OCI-LY3 (cell line): ENCODE results near the gene NXPH4.
A peak's percentile ranks its signal among the peaks of the same experiment; 100 is the strongest.

ENCODE experiments used
- H2AFZ ChIP-seq: fragments of 200-600, 300-600 bp; shearing (Covaris generic); 2 replicates; pipeline ENCODE4 v1.6.0; 2014; ENCODE audit warnings: antibody characterized with exemption, low read depth, low read length
- H3K27ac ChIP-seq: fragments of 200-600, 300-600 bp; sonication (generic); 2 replicates; pipeline ENCODE4 v1.5.1; 2014; ENCODE audit warnings: mild to moderate bottlenecking, low read length, moderate library complexity, mixed read lengths
- H3K27me3 ChIP-seq: fragments of 200-600, 300-600 bp; sonication (generic); 2 replicates; pipeline ENCODE4 v1.6.1; 2014; ENCODE audit warnings: low read depth, low read length, mixed read lengths
- H3K36me3 ChIP-seq: fragments of 200-600, 300-600 bp; sonication (generic); replicated peaks from 2 replicates; pipeline ENCODE3; 2014; ENCODE audit warnings: low read depth, low read length, mixed read lengths
- H3K4me1 ChIP-seq: fragments of 300-600, 200-600 bp; sonication (generic); 2 replicates; pipeline ENCODE4 v1.6.1; 2014; ENCODE audit warnings: low read length, mixed read lengths
- H3K4me2 ChIP-seq: fragments of 200-600, 300-600 bp; sonication (generic); 2 replicates; pipeline ENCODE4 v1.6.1; 2014; ENCODE audit warnings: low read length, mixed read lengths
- H3K4me3 ChIP-seq: fragments of 300-600, 200-600 bp; sonication (generic); 2 replicates; pipeline ENCODE4 v1.5.1; 2014; ENCODE audit warnings: antibody characterized with exemption, mild to moderate bottlenecking, low read length, moderate library complexity
- H3K79me2 ChIP-seq: fragments of 300-600, 200-600 bp; shearing (Covaris generic); 2 replicates; pipeline ENCODE4 v1.6.1; 2014; ENCODE audit warnings: mild to moderate bottlenecking, low read length, mixed read lengths
- H3K9ac ChIP-seq: fragments of 300-600, 200-600 bp; shearing (Covaris generic); 2 replicates; pipeline ENCODE4 v1.6.0; 2014; ENCODE audit warnings: mild to moderate bottlenecking, low read length, moderate library complexity
- H3K9me3 ChIP-seq: fragments of 200-600, 300-600 bp; shearing (Covaris generic); 2 replicates; pipeline ENCODE4 v1.6.1; 2014; ENCODE audit warnings: low read length, mixed read lengths; ENCODE audit not compliant: insufficient read depth
- H4K20me1 ChIP-seq: fragments of 200-600, 300-600 bp; sonication (generic); 2 replicates; pipeline ENCODE4 v1.6.1; 2016; ENCODE audit warnings: low read length, mixed read lengths; ENCODE audit not compliant: insufficient read depth
- CTCF ChIP-seq: fragments of 200-600, 300-600 bp; sonication (generic); IDR thresholded peaks from 2 replicates; pipeline ENCODE4 v1.5.1; 2014; ENCODE audit warnings: antibody characterized with exemption, low read length, low read depth
- EZH2phosphoT487 ChIP-seq: fragments of 200-600 bp; shearing (Covaris generic); IDR thresholded peaks from 2 replicates; pipeline ENCODE4 v1.6.1; 2018; ENCODE audit warnings: antibody characterized with exemption, mixed run types, low read depth

Gene NXPH4

GRCh38 chr12:57215065-57215464 lies 1.5 kb upstream of the NXPH4 start:
- Histone ChIP-seq H3K27me3 (peaks cover 59% of the 10 kb centered on the region), H4K20me1 (peaks cover 4% of the 10 kb centered on the region; the same call in 1 of the 2 replicates), H3K79me2 (no peaks in the 10 kb centered on the region), H3K36me3 (no peaks in the 10 kb centered on the region), H3K4me3 (no peak overlapping the region), H2AFZ (no peak overlapping the region), H3K4me2 (no peak overlapping the region), H3K27ac (no peak overlapping the region), H3K4me1 (peaks cover 50% of the 10 kb centered on the region), H3K9ac (no peak overlapping the region), H3K9me3 (no peaks in the 10 kb centered on the region)
- TF ChIP-seq EZH2phosphoT487 (no peak), CTCF (no peak)

- Histone ChIP-seq H3K27me3 (peaks cover 61% of the 10 kb centered on the region), H3K4me2 (peak overlapping the region; percentile 94), H3K79me2 (no peaks in the 10 kb centered on the region), H3K9ac (peak overlapping the region; percentile 41), H4K20me1 (peaks cover 4% of the 10 kb centered on the region; the same call in 1 of the 2 replicates), H3K27ac (no peak overlapping the region), H3K4me3 (peak overlapping the region; percentile 91), H3K4me1 (peaks cover 50% of the 10 kb centered on the region), H3K9me3 (no peaks in the 10 kb centered on the region), H2AFZ (0 out of 2 replicates have a peak overlapping the region, but pooled peaks have one; percentile 28), H3K36me3 (no peaks in the 10 kb centered on the region)
- TF ChIP-seq EZH2phosphoT487 (no peak), CTCF (no peak)
These were observed 953 bp upstream of the NXPH4 start for GRCh38 chr12:57215668-57216013.

- Histone ChIP-seq H3K36me3 (no peaks in the 10 kb centered on the region), H3K27me3 (peaks cover 77% of the 10 kb centered on the region), H3K4me2 (peak overlapping the region; percentile 96), H4K20me1 (peaks cover 4% of the 10 kb centered on the region; the same call in 1 of the 2 replicates), H3K9ac (peak overlapping the region; percentile 59), H3K79me2 (no peaks in the 10 kb centered on the region), H3K27ac (no peak overlapping the region), H3K4me1 (peaks cover 50% of the 10 kb centered on the region), H3K9me3 (no peaks in the 10 kb centered on the region), H3K4me3 (peak overlapping the region; percentile 91), H2AFZ (no peak overlapping the region)
- TF ChIP-seq EZH2phosphoT487 (no peak), CTCF (no peak)
These were observed 606 bp downstream of the NXPH4 start for GRCh38 chr12:57216921-57217879.
